DOHH2 (cell line): ENCODE measurements around the gene TMED7.

ENCODE experiments used
- H3F3A ChIP-seq: fragments of 200-600 bp; sonication (generic), shearing (Covaris generic); 2 replicates; pipeline ENCODE4 v1.6.0; 2016; ENCODE audit warnings: antibody characterized with exemption, mild to moderate bottlenecking; ENCODE audit not compliant: control insufficient read depth, insufficient read depth
- H3K27ac ChIP-seq: fragments of 200-600 bp; sonication (generic); 2 replicates; pipeline ENCODE4 v1.5.1; 2014; ENCODE audit warnings: low read depth, mild to moderate bottlenecking, low read length, moderate library complexity
- H3K27me3 ChIP-seq: fragments of 200-600 bp; sonication (generic); 2 replicates; pipeline ENCODE4 v1.6.1; 2014; ENCODE audit warnings: mild to moderate bottlenecking, low read length, mixed read lengths; ENCODE audit not compliant: control insufficient read depth
- H3K36me3 ChIP-seq: fragments of 200-600 bp; sonication (generic); 2 replicates; pipeline ENCODE4 v1.6.1; 2014; ENCODE audit warnings: mild to moderate bottlenecking, low read length, moderate library complexity, mixed read lengths; ENCODE audit not compliant: control insufficient read depth
- H3K4me1 ChIP-seq: fragments of 200-600 bp; sonication (generic); 2 replicates; pipeline ENCODE4 v1.6.1; 2014; ENCODE audit warnings: mild to moderate bottlenecking, low read length, mixed read lengths; ENCODE audit not compliant: control insufficient read depth
- H3K4me2 ChIP-seq: fragments of 200-600 bp; sonication (generic); 2 replicates; pipeline ENCODE4 v1.6.0; 2014; ENCODE audit warnings: mild to moderate bottlenecking, low read length, moderate library complexity
- H3K4me3 ChIP-seq: fragments of 200-600 bp; sonication (generic); 2 replicates; pipeline ENCODE4 v1.5.1; 2014; ENCODE audit warnings: mild to moderate bottlenecking, low read length, mixed read lengths
- H3K79me2 ChIP-seq: fragments of 200-600 bp; sonication (generic); 2 replicates; pipeline ENCODE4 v1.6.1; 2014; ENCODE audit warnings: mild to moderate bottlenecking, low read length, mixed read lengths; ENCODE audit not compliant: control insufficient read depth
- H3K9me2 ChIP-seq: fragments of 200-600 bp; sonication (generic); replicated peaks from 2 replicates; pipeline ENCODE4 v1.6.1; 2014; ENCODE audit warnings: mild to moderate bottlenecking, low read length, mixed read lengths; ENCODE audit not compliant: control insufficient read depth
- H3K9me3 ChIP-seq: fragments of 200-600 bp; sonication (generic); 2 replicates; pipeline ENCODE4 v1.6.1; 2014; ENCODE audit warnings: antibody characterized with exemption, low read length, mixed read lengths; ENCODE audit not compliant: control insufficient read depth, insufficient read depth
- H4K20me1 ChIP-seq: fragments of 200-600 bp; sonication (generic); 2 replicates; pipeline ENCODE4 v1.6.0; 2014; ENCODE audit warnings: low read depth, mild to moderate bottlenecking, antibody characterized with exemption, low read length, moderate library complexity; ENCODE audit not compliant: control insufficient read depth, insufficient read depth
- EZH2phosphoT487 ChIP-seq: fragments of 200-600 bp; sonication (generic); IDR thresholded peaks from 2 replicates; pipeline ENCODE4 v1.6.1; 2017; ENCODE audit warnings: borderline replicate concordance, mild to moderate bottlenecking, antibody characterized with exemption, low read length, moderate library complexity, mixed read lengths
- TF ChIP-seq, protein P1 (sequence below): fragments of 200-600 bp; sonication (generic); IDR thresholded peaks from one replicate; pipeline ENCODE4 v1.5.1; 2014; ENCODE audit warnings: antibody characterized with exemption, mild to moderate bottlenecking, low read depth, low read length; ENCODE audit not compliant: poor library complexity, severe bottlenecking

Gene TMED7

DNA sequence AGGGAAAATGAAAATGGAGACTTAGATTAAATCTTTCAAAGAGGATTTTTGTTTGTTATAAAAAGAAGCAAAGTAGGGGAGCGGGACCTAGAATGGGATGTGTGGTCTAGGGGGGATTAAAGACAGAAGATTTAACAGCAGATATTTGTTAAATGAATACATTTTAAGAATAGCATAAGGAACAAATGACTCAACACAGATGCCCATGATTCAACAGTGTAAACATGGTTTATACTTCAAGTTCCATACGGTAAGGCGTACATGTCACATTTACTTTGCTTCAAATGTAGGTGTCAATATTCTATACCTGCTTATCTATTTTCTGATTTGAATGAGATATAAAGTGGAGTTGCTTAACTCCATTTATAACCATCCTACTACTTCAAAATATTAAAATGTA is 25.1 kb downstream of the TMED7 start:
- Histone ChIP-seq H3K27me3 (no peaks in the 10 kb centered on the region), H3K9me2 (no peaks in the 10 kb centered on the region), H3K4me3 (peak overlapping the region; percentile 69), H3K4me2 (peak overlapping the region; percentile 89), H3F3A (peaks cover 12% of the 10 kb centered on the region), H3K9me3 (no peaks in the 10 kb centered on the region), H3K79me2 (no peaks in the 10 kb centered on the region), H3K27ac (no peak overlapping the region), H3K4me1 (peaks cover 37% of the 10 kb centered on the region), H3K36me3 (no peaks in the 10 kb centered on the region), H4K20me1 (no peaks in the 10 kb centered on the region)
- TF ChIP-seq, protein P1, sequence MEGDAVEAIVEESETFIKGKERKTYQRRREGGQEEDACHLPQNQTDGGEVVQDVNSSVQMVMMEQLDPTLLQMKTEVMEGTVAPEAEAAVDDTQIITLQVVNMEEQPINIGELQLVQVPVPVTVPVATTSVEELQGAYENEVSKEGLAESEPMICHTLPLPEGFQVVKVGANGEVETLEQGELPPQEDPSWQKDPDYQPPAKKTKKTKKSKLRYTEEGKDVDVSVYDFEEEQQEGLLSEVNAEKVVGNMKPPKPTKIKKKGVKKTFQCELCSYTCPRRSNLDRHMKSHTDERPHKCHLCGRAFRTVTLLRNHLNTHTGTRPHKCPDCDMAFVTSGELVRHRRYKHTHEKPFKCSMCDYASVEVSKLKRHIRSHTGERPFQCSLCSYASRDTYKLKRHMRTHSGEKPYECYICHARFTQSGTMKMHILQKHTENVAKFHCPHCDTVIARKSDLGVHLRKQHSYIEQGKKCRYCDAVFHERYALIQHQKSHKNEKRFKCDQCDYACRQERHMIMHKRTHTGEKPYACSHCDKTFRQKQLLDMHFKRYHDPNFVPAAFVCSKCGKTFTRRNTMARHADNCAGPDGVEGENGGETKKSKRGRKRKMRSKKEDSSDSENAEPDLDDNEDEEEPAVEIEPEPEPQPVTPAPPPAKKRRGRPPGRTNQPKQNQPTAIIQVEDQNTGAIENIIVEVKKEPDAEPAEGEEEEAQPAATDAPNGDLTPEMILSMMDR, result no peak
- TF ChIP-seq EZH2phosphoT487, result no peak

GRCh38 chr5:115599924-115600323 is 25.9 kb downstream of the TMED7 start:
- Histone ChIP-seq H3K9me2 (no peaks in the 10 kb centered on the region), H3K4me1 (peaks cover 37% of the 10 kb centered on the region), H3K4me3 (no peak overlapping the region), H3K27ac (no peak overlapping the region), H3K36me3 (no peaks in the 10 kb centered on the region), H4K20me1 (no peaks in the 10 kb centered on the region), H3F3A (peaks cover 8% of the 10 kb centered on the region), H3K27me3 (no peaks in the 10 kb centered on the region), H3K9me3 (no peaks in the 10 kb centered on the region), H3K4me2 (no peak overlapping the region), H3K79me2 (no peaks in the 10 kb centered on the region)
- TF ChIP-seq, protein P1, result no peak

DNA sequence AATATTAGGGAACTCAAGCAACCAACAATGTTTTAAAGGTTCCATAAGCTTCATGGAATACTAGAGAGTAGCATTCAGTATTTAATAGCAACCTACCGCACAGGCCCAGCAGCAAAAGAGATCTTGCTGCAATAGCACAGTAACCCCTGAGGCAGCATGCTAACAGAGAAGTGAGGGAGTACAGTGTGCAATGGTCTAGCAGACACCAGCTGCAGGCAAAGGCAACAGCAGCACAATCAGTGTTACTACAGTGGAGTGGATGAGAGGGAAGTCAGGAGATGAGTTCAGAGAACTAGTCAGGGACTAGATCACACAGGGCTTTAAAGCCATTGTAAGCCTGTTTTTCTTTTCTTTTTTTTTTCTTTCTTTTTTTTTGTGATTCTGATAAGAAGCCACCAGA is 26.3 kb downstream of the TMED7 start:
- H3F3A ChIP-seq, result peaks cover 8% of the 10 kb centered on the region
- H3K79me2 ChIP-seq, result no peaks in the 10 kb centered on the region
- TF ChIP-seq, protein P1, result no peak
- TF ChIP-seq EZH2phosphoT487, result no peak
- H3K9me2 ChIP-seq, result no peaks in the 10 kb centered on the region
- no peak overlapping the region for H3K4me2 ChIP-seq
- H3K4me1 ChIP-seq, result peaks cover 37% of the 10 kb centered on the region
- no peak overlapping the region for H3K4me3 ChIP-seq
- H3K27ac ChIP-seq, result no peak overlapping the region
- H3K27me3 ChIP-seq, result no peaks in the 10 kb centered on the region
- H3K36me3 ChIP-seq, result no peaks in the 10 kb centered on the region
- no peaks in the 10 kb centered on the region for H3K9me3 ChIP-seq
- no peaks in the 10 kb centered on the region for H4K20me1 ChIP-seq
